ENCODE data around the gene LYZL2.

- no peak for TF ChIP-seq CTCF (IDR thresholded peaks at IDR 0.05; ENCODE audit: extremely low read depth in 1 of 2, insufficient read depth in 1 of 2, low read depth in 1 of 2, low read length in 2 of 2)
- TF ChIP-seq, protein P1, sequence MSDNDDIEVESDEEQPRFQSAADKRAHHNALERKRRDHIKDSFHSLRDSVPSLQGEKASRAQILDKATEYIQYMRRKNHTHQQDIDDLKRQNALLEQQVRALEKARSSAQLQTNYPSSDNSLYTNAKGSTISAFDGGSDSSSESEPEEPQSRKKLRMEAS (IDR thresholded peaks at IDR 0.05; ENCODE audit: insufficient read depth, insufficient read length): no peak
Observed at GRCh38 chr10:30589441-30589840, 40.1 kb downstream of the LYZL2 start.
